Upper lobe of left lung (tissue), 6 donors: ENCODE results near the gene GSN. TPM values are rescaled to one million over a fixed set of nuclear protein-coding genes. Genes with fewer than 3 reads are reported as not detected.

ENCODE experiments used
- ATAC-seq, 2 donors: fragments of 200-7000 bp; cut with Tn5 transposase; one replicate each; pipeline ENCODE4 v1.9.1; 2022; ENCODE audit warnings: mild to moderate bottlenecking in 2 of 2, moderate library complexity in 2 of 2; ENCODE audit not compliant: low FRiP score in 2 of 2
- DNase-seq, 2 donors: peaks; one replicate each; pipeline ENCODE4 v3.0.0-alpha.2; 2019 to 2020
- H3K27ac ChIP-seq, 4 donors: fragments of 200-600 bp; sonication (generic); one replicate each; pipeline ENCODE4 v1.5.1; 2016 to 2019
- H3K27me3 ChIP-seq, 4 donors: fragments of 200-600 bp; sonication (generic); one replicate each; pipeline ENCODE4 v1.5.1; 2017 to 2019
- H3K36me3 ChIP-seq, 4 donors: fragments of 200-600 bp; sonication (generic); one replicate each; pipeline ENCODE4 v1.5.1; 2016 to 2019
- H3K4me1 ChIP-seq, 4 donors: fragments of 200-600 bp; sonication (generic); one replicate each; pipeline ENCODE4 v1.5.1; 2018 to 2019
- H3K4me3 ChIP-seq, 4 donors: fragments of 200-600 bp; sonication (generic); one replicate each; pipeline ENCODE4 v1.5.1; 2017 to 2019; ENCODE audit warnings: mild to moderate bottlenecking in 2 of 4, moderate library complexity in 1 of 4
- H3K9me3 ChIP-seq, 4 donors: fragments of 200-600 bp; sonication (generic); one replicate each; pipeline ENCODE4 v1.5.1; 2018 to 2019
- CTCF ChIP-seq, 6 experiments: fragments of 450-650 bp in 4 of 6; fragments of 200-600 bp in 2 of 6; sonication (generic) in 2 of 6; IDR thresholded peaks; one replicate each; pipeline ENCODE4 v1.5.1; 2016 to 2019; ENCODE audit warnings: antibody characterized with exemption in 6 of 6
- EP300 ChIP-seq, 4 donors: sonication (generic); formaldehyde crosslinking; IDR thresholded peaks; one replicate each; pipeline ENCODE4 v1.5.1; 2017; ENCODE audit warnings: antibody characterized with exemption in 4 of 4, control low read depth in 2 of 4
- POLR2A ChIP-seq, 4 donors: fragments of 450-650 bp; IDR thresholded peaks; one replicate each; pipeline ENCODE4 v1.5.1; 2016 to 2017; ENCODE audit warnings: antibody characterized with exemption in 4 of 4, mild to moderate bottlenecking in 2 of 4
- POLR2AphosphoS5 ChIP-seq, 2 donors: sonication (generic); formaldehyde crosslinking; IDR thresholded peaks; one replicate each; pipeline ENCODE4 v1.5.1; 2017; ENCODE audit warnings: antibody characterized with exemption in 2 of 2
- WGBS, 2 donors: methylation state at CpG; one replicate each; pipeline ENCODE4 v1.1.5; 2017 to 2018; 5-methylcytosine and 5-hydroxymethylcytosine counted together
- total RNA-seq, 6 donors: library from RNA; depleted of rRNA in 4 of 6; stranded (reverse); fragments of >200 nt in 4 of 6; gene quantifications; one replicate each; pipeline versions ENCODE4 v1.1.0 to v1.2.1, GENCODE V29; 2016 to 2021
- donor health status: DM: no; HTN: no; CAD: no; lungs with moderate emphysema.
- donor health status: DM: no; HTN: yes; CAD: no; lungs with severe emphysema.

The GSN gene
- total RNA-seq, 6 donors from 2014 or later: 217 to 935 (median 648) TPM

- Histone ChIP-seq H3K4me1 (no peaks in the 10 kb centered on the region), H3K27ac (no peak overlapping the region), H3K27me3 (no peaks in the 10 kb centered on the region), H3K4me3 (no peak overlapping the region), H3K36me3 (no peaks in the 10 kb centered on the region), H3K9me3 (no peaks in the 10 kb centered on the region)
- 73 to 84% methylated on average over 3 of the region's 3 CpGs for WGBS, 2 donors
- TF ChIP-seq POLR2AphosphoS5 (IDR thresholded peaks at IDR 0.05): no peak
- TF ChIP-seq EP300 (IDR thresholded peaks at IDR 0.05): no peak
- no peak for TF ChIP-seq POLR2A (IDR thresholded peaks at IDR 0.05)
- TF ChIP-seq CTCF (IDR thresholded peaks at IDR 0.05): no peak
- DNase-seq: no peak
- no peak for ATAC-seq
These were observed 30.0 kb upstream of the GSN start for GRCh38 chr9:121237916-121238315.

GRCh38 chr9:121239071-121239470 is 28.9 kb upstream of the GSN start:
- no peak overlapping the region for H3K4me3 ChIP-seq
- TF ChIP-seq POLR2A (IDR thresholded peaks at IDR 0.05): no peak
- no peak for TF ChIP-seq CTCF (IDR thresholded peaks at IDR 0.05)
- TF ChIP-seq POLR2AphosphoS5 (IDR thresholded peaks at IDR 0.05): no peak
- TF ChIP-seq EP300 (IDR thresholded peaks at IDR 0.05): no peak
- no peaks in the 10 kb centered on the region for H3K4me1 ChIP-seq
- no peak overlapping the region for H3K27ac ChIP-seq
- 94 to 95% methylated on average over 3 of the region's 3 CpGs for WGBS, 2 donors
- H3K27me3 ChIP-seq: no peaks in the 10 kb centered on the region
- H3K36me3 ChIP-seq: no peaks in the 10 kb centered on the region
- ATAC-seq (no peak), DNase-seq (no peak)
- H3K9me3 ChIP-seq: peaks cover 0 to 4% (median 0%) of the 10 kb centered on the region in 4 donors

- TF ChIP-seq CTCF (IDR thresholded peaks at IDR 0.05): no peak
- DNase-seq: no peak
- Histone ChIP-seq H3K27me3 (no peaks in the 10 kb centered on the region), H3K9me3 (peaks cover 0 to 7% (median 3%) of the 10 kb centered on the region in 4 donors), H3K4me1 (no peaks in the 10 kb centered on the region), H3K4me3 (no peak overlapping the region), H3K27ac (no peak overlapping the region), H3K36me3 (no peaks in the 10 kb centered on the region)
- no peak for ATAC-seq
- 92 to 98% methylated on average over 3 to 5 of the region's 5 CpGs for WGBS, 2 donors
These were observed 28.1 kb upstream of the GSN start for GRCh38 chr9:121239851-121240250.

GRCh38 chr9:121240472-121241135 is 27.4 kb upstream of the GSN start:
- H3K27ac ChIP-seq: no peak overlapping the region
- no peak overlapping the region for H3K4me3 ChIP-seq
- no peak for ATAC-seq
- no peak for TF ChIP-seq CTCF (IDR thresholded peaks at IDR 0.05)
- no peak for TF ChIP-seq POLR2AphosphoS5 (IDR thresholded peaks at IDR 0.05)
- TF ChIP-seq EP300 (IDR thresholded peaks at IDR 0.05): no peak
- TF ChIP-seq POLR2A (IDR thresholded peaks at IDR 0.05): no peak
- H3K4me1 ChIP-seq: no peaks in the 10 kb centered on the region
- peaks cover 0 to 7% (median 3%) of the 10 kb centered on the region in 4 donors for H3K9me3 ChIP-seq
- no peak for DNase-seq
- no peaks in the 10 kb centered on the region for H3K36me3 ChIP-seq
- no peaks in the 10 kb centered on the region for H3K27me3 ChIP-seq
- 86% methylated on average over 6 of the region's 6 CpGs for WGBS, 2 donors
